Subcutaneous adipose tissue (tissue), 4 donors: ENCODE data around the gene AAR2. TPM values are rescaled to one million over a fixed set of nuclear protein-coding genes. Genes with fewer than 3 reads are reported as not detected.

Experiments
- total RNA-seq, 4 donors: library from RNA; depleted of rRNA; stranded (reverse); fragments of >200 nt; gene quantifications; one replicate each; pipeline ENCODE4 v1.1.0, GENCODE V29; 2016
- TF ChIP-seq, protein P1 (sequence below): fragments of 450-650 bp; IDR thresholded peaks from one replicate; pipeline ENCODE4 v1.5.1; 2016; ENCODE audit warnings: low read depth, mild to moderate bottlenecking, control low read depth, antibody characterized with exemption, moderate library complexity

Gene AAR2, protein sequence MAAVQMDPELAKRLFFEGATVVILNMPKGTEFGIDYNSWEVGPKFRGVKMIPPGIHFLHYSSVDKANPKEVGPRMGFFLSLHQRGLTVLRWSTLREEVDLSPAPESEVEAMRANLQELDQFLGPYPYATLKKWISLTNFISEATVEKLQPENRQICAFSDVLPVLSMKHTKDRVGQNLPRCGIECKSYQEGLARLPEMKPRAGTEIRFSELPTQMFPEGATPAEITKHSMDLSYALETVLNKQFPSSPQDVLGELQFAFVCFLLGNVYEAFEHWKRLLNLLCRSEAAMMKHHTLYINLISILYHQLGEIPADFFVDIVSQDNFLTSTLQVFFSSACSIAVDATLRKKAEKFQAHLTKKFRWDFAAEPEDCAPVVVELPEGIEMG
- 10 to 100 TPM; 25.2 to 32.4 (median 30.1) TPM for total RNA-seq

- TF ChIP-seq, protein P1, sequence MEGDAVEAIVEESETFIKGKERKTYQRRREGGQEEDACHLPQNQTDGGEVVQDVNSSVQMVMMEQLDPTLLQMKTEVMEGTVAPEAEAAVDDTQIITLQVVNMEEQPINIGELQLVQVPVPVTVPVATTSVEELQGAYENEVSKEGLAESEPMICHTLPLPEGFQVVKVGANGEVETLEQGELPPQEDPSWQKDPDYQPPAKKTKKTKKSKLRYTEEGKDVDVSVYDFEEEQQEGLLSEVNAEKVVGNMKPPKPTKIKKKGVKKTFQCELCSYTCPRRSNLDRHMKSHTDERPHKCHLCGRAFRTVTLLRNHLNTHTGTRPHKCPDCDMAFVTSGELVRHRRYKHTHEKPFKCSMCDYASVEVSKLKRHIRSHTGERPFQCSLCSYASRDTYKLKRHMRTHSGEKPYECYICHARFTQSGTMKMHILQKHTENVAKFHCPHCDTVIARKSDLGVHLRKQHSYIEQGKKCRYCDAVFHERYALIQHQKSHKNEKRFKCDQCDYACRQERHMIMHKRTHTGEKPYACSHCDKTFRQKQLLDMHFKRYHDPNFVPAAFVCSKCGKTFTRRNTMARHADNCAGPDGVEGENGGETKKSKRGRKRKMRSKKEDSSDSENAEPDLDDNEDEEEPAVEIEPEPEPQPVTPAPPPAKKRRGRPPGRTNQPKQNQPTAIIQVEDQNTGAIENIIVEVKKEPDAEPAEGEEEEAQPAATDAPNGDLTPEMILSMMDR: no peak
Measured at GRCh38 chr20:36235892-36236785, at the start of gene AAR2. AAR2 (plus strand) TSS chr20:36236478; CDS start chr20:36239869, 3,391 bp downstream.

- TF ChIP-seq, protein P1: no peak
Measured at GRCh38 chr20:36193977-36194712, 42.1 kb upstream of the AAR2 start.

DNA sequence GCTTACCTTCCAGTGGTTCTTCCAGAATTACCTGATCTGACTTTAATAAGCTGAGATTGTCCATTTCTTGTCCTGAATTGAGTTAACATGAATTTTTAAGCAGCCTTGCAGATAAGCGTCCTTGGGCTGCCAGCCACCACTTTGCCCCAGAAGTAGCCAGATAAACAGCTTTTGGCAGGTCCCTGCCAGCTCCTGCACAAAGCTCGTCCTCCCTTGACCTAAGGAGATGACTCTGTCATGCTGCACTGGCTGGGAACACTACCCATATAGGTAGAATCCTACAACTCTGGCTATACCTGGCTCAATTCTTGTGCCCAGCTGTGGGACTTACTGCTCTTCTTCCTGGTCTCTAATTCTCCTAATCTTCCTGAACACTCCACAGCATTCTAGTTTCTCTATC lies 39.6 kb upstream of the AAR2 start:
- TF ChIP-seq, protein P1: no peak

- TF ChIP-seq, protein P1: no peak
Measured at GRCh38 chr20:36197271-36197670, 39.0 kb upstream of the AAR2 start.

- TF ChIP-seq, protein P1: no peak
Measured at GRCh38 chr20:36199345-36200257, 36.7 kb upstream of the AAR2 start.

- TF ChIP-seq, protein P1: no peak
Measured at GRCh38 chr20:36200451-36200850, 35.8 kb upstream of the AAR2 start.
